Erythroblast (primary cell): ENCODE measurements around the gene SCG2.

Experiments
- GATA1 ChIP-seq: IDR thresholded peaks from 2 replicates; pipeline ENCODE4 v1.6.1; 2011; ENCODE audit warnings: low read depth, mild to moderate bottlenecking, control low read depth, low read length, moderate library complexity
- POLR2A ChIP-seq: IDR thresholded peaks from 2 replicates; pipeline ENCODE4 v1.6.1; 2011; ENCODE audit warnings: mild to moderate bottlenecking, low read length

- no peak for TF ChIP-seq POLR2A
- no peak for TF ChIP-seq GATA1
Observed at GRCh38 chr2:223612501-223612900, 10.3 kb upstream of the SCG2 start.
